CD4-positive, alpha-beta T cell treated with Interleukin-12 subunit alpha and Interleukin-12 subunit beta, for 1 hour (primary cell): ENCODE measurements around the gene KRTAP5-9.
"Not testable (repeated sequence)": the region's sequence is repeated elsewhere in the genome, so short reads cannot be mapped to it uniquely, and the experiment has no call there.

Experiments
- DNase-seq: peaks from one replicate; pipeline ENCODE4 v3.0.0-alpha.2; 2020

The KRTAP5-9 gene

GRCh38 chr11:71534711-71535608 is 13.3 kb upstream of the KRTAP5-9 start:
- not testable (repeated sequence) for DNase-seq

- no peak for DNase-seq
Observed at GRCh38 chr11:71535825-71536224, 12.4 kb upstream of the KRTAP5-9 start.

GRCh38 chr11:71537537-71537936 is 10.7 kb upstream of the KRTAP5-9 start:
- no peak for DNase-seq

GRCh38 chr11:71537977-71538665 is 10.1 kb upstream of the KRTAP5-9 start, which contains the start of gene KRTAP5-8:
Gene KRTAP5-8 (plus strand): TSS chr11:71538025. CDS start chr11:71538056, 31 bp downstream.
- not testable (repeated sequence) for DNase-seq

GRCh38 chr11:71538666-71538990 is 9.6 kb upstream of the KRTAP5-9 start:
- DNase-seq, result no peak

- DNase-seq, result no peak
Observed at GRCh38 chr11:71539017-71539416, 9.2 kb upstream of the KRTAP5-9 start.

GRCh38 chr11:71539971-71540370 is 8.2 kb upstream of the KRTAP5-9 start:
- DNase-seq, result not testable (repeated sequence)

GRCh38 chr11:71540521-71541304 is 7.5 kb upstream of the KRTAP5-9 start:
- not testable (repeated sequence) for DNase-seq

GRCh38 chr11:71542382-71542781 is 5.8 kb upstream of the KRTAP5-9 start:
- DNase-seq, result no peak

GRCh38 chr11:71542879-71543777 is 5.1 kb upstream of the KRTAP5-9 start:
- no peak for DNase-seq

GRCh38 chr11:71543866-71544265 is 4.4 kb upstream of the KRTAP5-9 start:
- no peak for DNase-seq

GRCh38 chr11:71544525-71545214 is 3.5 kb upstream of the KRTAP5-9 start:
- DNase-seq, result no peak

GRCh38 chr11:71545405-71545966 is 2.7 kb upstream of the KRTAP5-9 start:
- DNase-seq, result no peak

GRCh38 chr11:71548716-71549151 is 514 bp downstream of the KRTAP5-9 start:
- DNase-seq, result no peak

GRCh38 chr11:71551711-71552110 is 3.5 kb downstream of the KRTAP5-9 start:
- DNase-seq, result no peak

GRCh38 chr11:71554996-71555395 is 6.8 kb downstream of the KRTAP5-9 start:
- DNase-seq, result no peak

GRCh38 chr11:71555508-71555907 is 7.3 kb downstream of the KRTAP5-9 start:
- no peak for DNase-seq

GRCh38 chr11:71556018-71556417 is 7.8 kb downstream of the KRTAP5-9 start:
- DNase-seq, result no peak

GRCh38 chr11:71557257-71557656 is 9.0 kb downstream of the KRTAP5-9 start:
- DNase-seq, result no peak

- DNase-seq, result no peak
Observed at GRCh38 chr11:71558996-71559395, 10.8 kb downstream of the KRTAP5-9 start.

GRCh38 chr11:71562120-71562519 is 13.9 kb downstream of the KRTAP5-9 start:
- DNase-seq, result no peak
